ENCODE measurements around the gene TRPC4.
A peak's percentile ranks its signal among the peaks of the same experiment; 100 is the strongest.

TRPC4 gene

GRCh38 chr13:37869756-37870488, at the start of gene TRPC4:
TSS of gene TRPC4 (minus strand) at chr13:37869772. CDS start at chr13:37783333, 86,439 bp downstream.
- no peak for DNase-seq (ENCODE audit: low read depth)
- H3K4me3 ChIP-seq (ENCODE audit: low read depth, low read length), result peak within 1 kb of the TSS; percentile 65

GRCh38 chr13:37918751-37919150, 49.2 kb upstream of the TRPC4 start:
- DNase-seq (ENCODE audit: low read depth), result no peak
- no peak overlapping the region for H3K4me3 ChIP-seq (ENCODE audit: low read depth, low read length)

GRCh38 chr13:37918116-37918714, 48.6 kb upstream of the TRPC4 start:
- no peak for DNase-seq (ENCODE audit: low read depth)
- H3K4me3 ChIP-seq (ENCODE audit: low read depth, low read length), result no peak overlapping the region

- DNase-seq (ENCODE audit: low read depth), result no peak
- H3K4me3 ChIP-seq (ENCODE audit: low read depth, low read length), result no peak overlapping the region
These were observed 45.3 kb upstream of the TRPC4 start for GRCh38 chr13:37914781-37915391.

GRCh38 chr13:37910790-37911189, 41.2 kb upstream of the TRPC4 start:
- no peak overlapping the region for H3K4me3 ChIP-seq (ENCODE audit: low read depth, low read length)
- no peak for DNase-seq (ENCODE audit: low read depth)

GRCh38 chr13:37906880-37907279, 37.3 kb upstream of the TRPC4 start:
- DNase-seq (ENCODE audit: low read depth), result no peak
- no peak overlapping the region for H3K4me3 ChIP-seq (ENCODE audit: low read depth, low read length)

GRCh38 chr13:37905736-37906135, 36.2 kb upstream of the TRPC4 start:
- no peak for DNase-seq (ENCODE audit: low read depth)
- H3K4me3 ChIP-seq (ENCODE audit: low read depth, low read length), result no peak overlapping the region

GRCh38 chr13:37899753-37900152, 30.2 kb upstream of the TRPC4 start:
- DNase-seq (ENCODE audit: low read depth), result no peak
- no peak overlapping the region for H3K4me3 ChIP-seq (ENCODE audit: low read depth, low read length)

- H3K4me3 ChIP-seq (ENCODE audit: low read depth, low read length), result no peak overlapping the region
- no peak for DNase-seq (ENCODE audit: low read depth)
These were observed 23.7 kb upstream of the TRPC4 start for GRCh38 chr13:37893321-37893720.

GRCh38 chr13:37889820-37890219, 20.2 kb upstream of the TRPC4 start:
- no peak overlapping the region for H3K4me3 ChIP-seq (ENCODE audit: low read depth, low read length)
- no peak for DNase-seq (ENCODE audit: low read depth)

- no peak overlapping the region for H3K4me3 ChIP-seq (ENCODE audit: low read depth, low read length)
- no peak for DNase-seq (ENCODE audit: low read depth)
These were observed 19.5 kb upstream of the TRPC4 start for GRCh38 chr13:37889102-37889501.

GRCh38 chr13:37886879-37887278, 17.3 kb upstream of the TRPC4 start:
- no peak for DNase-seq (ENCODE audit: low read depth)
- no peak overlapping the region for H3K4me3 ChIP-seq (ENCODE audit: low read depth, low read length)

GRCh38 chr13:37884674-37885073, 15.1 kb upstream of the TRPC4 start:
- H3K4me3 ChIP-seq (ENCODE audit: low read depth, low read length), result no peak overlapping the region
- no peak for DNase-seq (ENCODE audit: low read depth)

- DNase-seq (ENCODE audit: low read depth), result no peak
- H3K4me3 ChIP-seq (ENCODE audit: low read depth, low read length), result no peak overlapping the region
These were observed 14.5 kb upstream of the TRPC4 start for GRCh38 chr13:37884026-37884425.

GRCh38 chr13:37878921-37879320, 9.3 kb upstream of the TRPC4 start:
- no peak for DNase-seq (ENCODE audit: low read depth)
- H3K4me3 ChIP-seq (ENCODE audit: low read depth, low read length), result no peak overlapping the region

GRCh38 chr13:37878496-37878895, 8.9 kb upstream of the TRPC4 start:
- peak; percentile 31 for DNase-seq (ENCODE audit: low read depth)
- no peak overlapping the region for H3K4me3 ChIP-seq (ENCODE audit: low read depth, low read length)

- no peak overlapping the region for H3K4me3 ChIP-seq (ENCODE audit: low read depth, low read length)
- DNase-seq (ENCODE audit: low read depth), result peak; percentile 42
These were observed 1.5 kb upstream of the TRPC4 start for GRCh38 chr13:37870895-37871550.

GRCh38 chr13:37870489-37870845, 895 bp upstream of the TRPC4 start:
- H3K4me3 ChIP-seq (ENCODE audit: low read depth, low read length), result peak overlapping the region; percentile 65

GRCh38 chr13:37869506-37869755, 141 bp downstream of the TRPC4 start:
- DNase-seq (ENCODE audit: low read depth), result no peak
- peak overlapping the region; percentile 65 for H3K4me3 ChIP-seq (ENCODE audit: low read depth, low read length)

More at GRCh38 chr13:37870489-37870845, 895 bp upstream of the TRPC4 start:
- no peak for DNase-seq (ENCODE audit: low read depth)

GRCh38 chr13:37868691-37869505, 674 bp downstream of the TRPC4 start:
- H3K4me3 ChIP-seq (ENCODE audit: low read depth, low read length), result peak overlapping the region; percentile 65
- DNase-seq (ENCODE audit: low read depth), result no peak
